ENCODE data around the gene CYBB.

The CYBB gene

GRCh38 chrX:37846558-37846933, 66.7 kb downstream of the CYBB start:
- H3K27me3 ChIP-seq (replicated peaks in 2 of 5; ENCODE audit: control insufficient read depth in 4 of 5, insufficient read depth in 5 of 5, low read length in 4 of 5), result peaks cover 0 to 2% (median 0%) of the 10 kb centered on the region in 5 experiments
- ChIA-PET POLR2A (no interaction called here), CTCF (no interaction called here)
- no peaks in the 10 kb centered on the region for H3K36me3 ChIP-seq (ENCODE audit: control insufficient read depth in 4 of 4, insufficient read depth in 4 of 4, low read length in 3 of 4)
- H3K4me1 ChIP-seq (ENCODE audit: control extremely low read depth in 1 of 4, control insufficient read depth in 4 of 4, insufficient read depth in 4 of 4, low read length in 3 of 4), result peaks cover 0 to 4% (median 3%) of the 10 kb centered on the region in 4 experiments
- H3K4me3 ChIP-seq (ENCODE audit: control insufficient read depth in 1 of 7, extremely low read depth in 1 of 7, insufficient read depth in 4 of 7, low read depth in 2 of 7, low read length in 6 of 7), result peak overlapping the region; percentile 61 to 80 (median 66)
- WGBS (ENCODE audit: insufficient coverage), result 50% methylated on average over 1 of the region's 1 CpG
- no peaks in the 10 kb centered on the region for H3K9me3 ChIP-seq (ENCODE audit: control extremely low read depth in 1 of 5, control insufficient read depth in 4 of 5, insufficient read depth in 2 of 5, low read depth in 1 of 5, low read length in 4 of 5)
- no peak for DNase-seq
- H3K27ac ChIP-seq (ENCODE audit: insufficient read depth in 1 of 2, low read depth in 1 of 2, low read length in 2 of 2, poor library complexity in 1 of 2, severe bottlenecking in 2 of 2), result peak overlapping the region in 1 of 2 experiments; percentile 49

GRCh38 chrX:37846934-37847732, 67.3 kb downstream of the CYBB start, which contains the start of gene DYNLT3:
Gene DYNLT3 (minus strand): TSS chrX:37847571. CDS start chrX:37847510, 61 bp downstream.
- peak; percentile 63 to 85 (median 79) for DNase-seq
- ChIA-PET CTCF (no interaction called here), POLR2A (no interaction called here)
- H3K36me3 ChIP-seq (ENCODE audit: control insufficient read depth in 4 of 4, insufficient read depth in 4 of 4, low read length in 3 of 4), result no peaks in the 10 kb centered on the region
- WGBS (ENCODE audit: insufficient coverage), result 30% methylated on average over 50 of the region's 67 CpGs
- peaks cover 0 to 2% (median 0%) of the 10 kb centered on the region in 5 experiments for H3K27me3 ChIP-seq (replicated peaks in 2 of 5; ENCODE audit: control insufficient read depth in 4 of 5, insufficient read depth in 5 of 5, low read length in 4 of 5)
- peaks cover 0 to 4% (median 3%) of the 10 kb centered on the region in 4 experiments for H3K4me1 ChIP-seq (ENCODE audit: control extremely low read depth in 1 of 4, control insufficient read depth in 4 of 4, insufficient read depth in 4 of 4, low read length in 3 of 4)
- peak within 1 kb of the TSS; percentile 61 to 80 (median 66) for H3K4me3 ChIP-seq (ENCODE audit: control insufficient read depth in 1 of 7, extremely low read depth in 1 of 7, insufficient read depth in 4 of 7, low read depth in 2 of 7, low read length in 6 of 7)
- no peaks in the 10 kb centered on the region for H3K9me3 ChIP-seq (ENCODE audit: control extremely low read depth in 1 of 5, control insufficient read depth in 4 of 5, insufficient read depth in 2 of 5, low read depth in 1 of 5, low read length in 4 of 5)
- peak within 1 kb of the TSS in 1 of 2 experiments; percentile 49 for H3K27ac ChIP-seq (ENCODE audit: insufficient read depth in 1 of 2, low read depth in 1 of 2, low read length in 2 of 2, poor library complexity in 1 of 2, severe bottlenecking in 2 of 2)

DNA sequence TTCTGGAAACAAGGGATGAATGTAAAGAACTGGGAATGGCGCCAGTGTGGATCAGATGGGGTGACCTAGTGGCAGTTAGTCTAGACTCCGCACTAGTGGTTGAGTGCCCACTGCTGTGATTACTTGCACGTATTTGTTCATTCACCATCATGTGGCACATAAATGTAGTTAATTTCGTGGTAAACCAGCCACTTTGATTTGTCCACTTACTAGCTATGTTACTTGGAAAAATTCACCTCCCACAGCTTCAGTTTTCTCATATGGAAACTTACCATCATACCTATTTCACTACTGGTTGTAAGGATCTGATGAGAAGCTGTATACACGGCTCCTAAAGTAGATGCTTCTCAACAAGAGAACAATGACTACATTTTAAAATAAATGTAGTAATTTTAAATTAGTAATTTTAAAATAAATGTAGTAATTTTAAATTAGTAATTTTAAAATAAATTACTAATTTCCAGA, 67.9 kb downstream of the CYBB start:
- WGBS (ENCODE audit: insufficient coverage), result 24% methylated on average over 3 of the region's 5 CpGs
- peaks cover 0 to 4% (median 3%) of the 10 kb centered on the region in 4 experiments for H3K4me1 ChIP-seq (ENCODE audit: control extremely low read depth in 1 of 4, control insufficient read depth in 4 of 4, insufficient read depth in 4 of 4, low read length in 3 of 4)
- POLR2A ChIA-PET, result no interaction called here

DNA sequence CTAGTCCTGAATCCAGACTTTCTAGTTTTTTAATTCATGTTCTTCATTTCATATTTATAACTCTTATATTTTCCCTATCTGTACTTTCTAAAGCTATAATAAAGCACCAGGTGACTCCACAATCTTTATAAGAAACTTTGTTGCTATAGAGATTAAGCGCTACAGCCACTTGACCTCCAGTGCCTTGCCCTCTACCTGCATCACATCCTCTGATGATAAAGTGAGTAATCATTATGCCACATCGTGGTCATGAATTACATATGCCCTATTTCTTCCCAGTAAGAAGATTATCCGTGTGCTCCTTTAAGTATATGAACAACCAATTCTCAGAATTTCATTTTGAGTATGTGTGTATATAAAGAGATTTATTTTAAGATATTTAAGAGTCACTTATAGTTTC, 74.3 kb downstream of the CYBB start:
- H3K27me3 ChIP-seq (replicated peaks in 2 of 5; ENCODE audit: control insufficient read depth in 4 of 5, insufficient read depth in 5 of 5, low read length in 4 of 5), result peaks cover 0 to 4% (median 0%) of the 10 kb centered on the region in 5 experiments
- DNase-seq, result no peak
- H3K36me3 ChIP-seq (ENCODE audit: control insufficient read depth in 4 of 4, insufficient read depth in 4 of 4, low read length in 3 of 4), result no peaks in the 10 kb centered on the region
- H3K4me1 ChIP-seq (ENCODE audit: control extremely low read depth in 1 of 4, control insufficient read depth in 4 of 4, insufficient read depth in 4 of 4, low read length in 3 of 4), result no peaks in the 10 kb centered on the region
- no peaks in the 10 kb centered on the region for H3K9me3 ChIP-seq (ENCODE audit: control extremely low read depth in 1 of 5, control insufficient read depth in 4 of 5, insufficient read depth in 2 of 5, low read depth in 1 of 5, low read length in 4 of 5)
- CTCF ChIA-PET, result no interaction called here
- H3K4me3 ChIP-seq (ENCODE audit: control insufficient read depth in 1 of 7, extremely low read depth in 1 of 7, insufficient read depth in 4 of 7, low read depth in 2 of 7, low read length in 6 of 7), result no peak overlapping the region
- WGBS (ENCODE audit: insufficient coverage), result no CpG with 5 or more reads among the region's 3 CpGs
- POLR2A ChIA-PET, result interaction anchor here (0.6 kb wide), 1 partner anchor 20 kb away, joined by 3 read pairs; no protein-coding TSS in a partner anchor
- no peak overlapping the region for H3K27ac ChIP-seq (ENCODE audit: insufficient read depth in 1 of 2, low read depth in 1 of 2, low read length in 2 of 2, poor library complexity in 1 of 2, severe bottlenecking in 2 of 2)

More for the DNA sequence above, 67.9 kb downstream of the CYBB start:
- H3K27ac ChIP-seq (ENCODE audit: insufficient read depth in 1 of 2, low read depth in 1 of 2, low read length in 2 of 2, poor library complexity in 1 of 2, severe bottlenecking in 2 of 2), result peak overlapping the region in 1 of 2 experiments; percentile 49
- DNase-seq, result no peak
- peak overlapping the region; percentile 61 to 80 (median 66) for H3K4me3 ChIP-seq (ENCODE audit: control insufficient read depth in 1 of 7, extremely low read depth in 1 of 7, insufficient read depth in 4 of 7, low read depth in 2 of 7, low read length in 6 of 7)
- H3K9me3 ChIP-seq (ENCODE audit: control extremely low read depth in 1 of 5, control insufficient read depth in 4 of 5, insufficient read depth in 2 of 5, low read depth in 1 of 5, low read length in 4 of 5), result no peaks in the 10 kb centered on the region
- H3K36me3 ChIP-seq (ENCODE audit: control insufficient read depth in 4 of 4, insufficient read depth in 4 of 4, low read length in 3 of 4), result no peaks in the 10 kb centered on the region
- H3K27me3 ChIP-seq (replicated peaks in 2 of 5; ENCODE audit: control insufficient read depth in 4 of 5, insufficient read depth in 5 of 5, low read length in 4 of 5), result peaks cover 0 to 2% (median 0%) of the 10 kb centered on the region in 5 experiments
- CTCF ChIA-PET, result no interaction called here

GRCh38 chrX:37854748-37855147, 74.9 kb downstream of the CYBB start:
- H3K27ac ChIP-seq (ENCODE audit: insufficient read depth in 1 of 2, low read depth in 1 of 2, low read length in 2 of 2, poor library complexity in 1 of 2, severe bottlenecking in 2 of 2), result no peak overlapping the region
- no peak overlapping the region for H3K4me3 ChIP-seq (ENCODE audit: control insufficient read depth in 1 of 7, extremely low read depth in 1 of 7, insufficient read depth in 4 of 7, low read depth in 2 of 7, low read length in 6 of 7)
- H3K9me3 ChIP-seq (ENCODE audit: control extremely low read depth in 1 of 5, control insufficient read depth in 4 of 5, insufficient read depth in 2 of 5, low read depth in 1 of 5, low read length in 4 of 5), result no peaks in the 10 kb centered on the region
- H3K27me3 ChIP-seq (replicated peaks in 2 of 5; ENCODE audit: control insufficient read depth in 4 of 5, insufficient read depth in 5 of 5, low read length in 4 of 5), result peaks cover 0 to 4% (median 0%) of the 10 kb centered on the region in 5 experiments
- CTCF ChIA-PET, result no interaction called here
- peak in 1 of 3 donors; percentile 20 for DNase-seq
- H3K36me3 ChIP-seq (ENCODE audit: control insufficient read depth in 4 of 4, insufficient read depth in 4 of 4, low read length in 3 of 4), result no peaks in the 10 kb centered on the region
- no peaks in the 10 kb centered on the region for H3K4me1 ChIP-seq (ENCODE audit: control extremely low read depth in 1 of 4, control insufficient read depth in 4 of 4, insufficient read depth in 4 of 4, low read length in 3 of 4)
- POLR2A ChIA-PET, result no interaction called here
- 50% methylated on average over 1 of the region's 2 CpGs for WGBS (ENCODE audit: insufficient coverage)

GRCh38 chrX:37860721-37861120, 80.9 kb downstream of the CYBB start:
- DNase-seq, result no peak
- Histone ChIP-seq H3K27ac (ENCODE audit: insufficient read depth in 1 of 2, low read depth in 1 of 2, low read length in 2 of 2, poor library complexity in 1 of 2, severe bottlenecking in 2 of 2) (no peak overlapping the region), H3K4me1 (ENCODE audit: control extremely low read depth in 1 of 4, control insufficient read depth in 4 of 4, insufficient read depth in 4 of 4, low read length in 3 of 4) (no peaks in the 10 kb centered on the region), H3K9me3 (ENCODE audit: control extremely low read depth in 1 of 5, control insufficient read depth in 4 of 5, insufficient read depth in 2 of 5, low read depth in 1 of 5, low read length in 4 of 5) (no peaks in the 10 kb centered on the region), H3K4me3 (ENCODE audit: control insufficient read depth in 1 of 7, extremely low read depth in 1 of 7, insufficient read depth in 4 of 7, low read depth in 2 of 7, low read length in 6 of 7) (no peak overlapping the region), H3K36me3 (ENCODE audit: control insufficient read depth in 4 of 4, insufficient read depth in 4 of 4, low read length in 3 of 4) (no peaks in the 10 kb centered on the region), H3K27me3 (replicated peaks in 2 of 5; ENCODE audit: control insufficient read depth in 4 of 5, insufficient read depth in 5 of 5, low read length in 4 of 5) (peaks cover 0 to 7% (median 0%) of the 10 kb centered on the region in 5 experiments)
- CTCF ChIA-PET, result no interaction called here
- POLR2A ChIA-PET, result no interaction called here
- 83% methylated on average over 5 of the region's 6 CpGs for WGBS (ENCODE audit: insufficient coverage)

- Histone ChIP-seq H3K36me3 (ENCODE audit: control insufficient read depth in 4 of 4, insufficient read depth in 4 of 4, low read length in 3 of 4) (no peaks in the 10 kb centered on the region), H3K9me3 (ENCODE audit: control extremely low read depth in 1 of 5, control insufficient read depth in 4 of 5, insufficient read depth in 2 of 5, low read depth in 1 of 5, low read length in 4 of 5) (no peaks in the 10 kb centered on the region), H3K4me1 (ENCODE audit: control extremely low read depth in 1 of 4, control insufficient read depth in 4 of 4, insufficient read depth in 4 of 4, low read length in 3 of 4) (no peaks in the 10 kb centered on the region), H3K27ac (ENCODE audit: insufficient read depth in 1 of 2, low read depth in 1 of 2, low read length in 2 of 2, poor library complexity in 1 of 2, severe bottlenecking in 2 of 2) (no peak overlapping the region), H3K4me3 (ENCODE audit: control insufficient read depth in 1 of 7, extremely low read depth in 1 of 7, insufficient read depth in 4 of 7, low read depth in 2 of 7, low read length in 6 of 7) (no peak overlapping the region), H3K27me3 (replicated peaks in 2 of 5; ENCODE audit: control insufficient read depth in 4 of 5, insufficient read depth in 5 of 5, low read length in 4 of 5) (peaks cover 0 to 3% (median 0%) of the 10 kb centered on the region in 5 experiments)
- ChIA-PET POLR2A (no interaction called here), CTCF (no interaction called here)
- DNase-seq, result no peak
Measured at GRCh38 chrX:37862851-37863250, 83.0 kb downstream of the CYBB start.

All from common myeloid progenitor, CD34-positive (primary cell).